ENCODE measurements around the gene ZNF512B.

Gene ZNF512B

GRCh38 chr20:63942969-63943807 is 26.5 kb downstream of the ZNF512B start:
- no peak for DNase-seq (ENCODE audit: low read depth)
- TF ChIP-seq, protein P1, sequence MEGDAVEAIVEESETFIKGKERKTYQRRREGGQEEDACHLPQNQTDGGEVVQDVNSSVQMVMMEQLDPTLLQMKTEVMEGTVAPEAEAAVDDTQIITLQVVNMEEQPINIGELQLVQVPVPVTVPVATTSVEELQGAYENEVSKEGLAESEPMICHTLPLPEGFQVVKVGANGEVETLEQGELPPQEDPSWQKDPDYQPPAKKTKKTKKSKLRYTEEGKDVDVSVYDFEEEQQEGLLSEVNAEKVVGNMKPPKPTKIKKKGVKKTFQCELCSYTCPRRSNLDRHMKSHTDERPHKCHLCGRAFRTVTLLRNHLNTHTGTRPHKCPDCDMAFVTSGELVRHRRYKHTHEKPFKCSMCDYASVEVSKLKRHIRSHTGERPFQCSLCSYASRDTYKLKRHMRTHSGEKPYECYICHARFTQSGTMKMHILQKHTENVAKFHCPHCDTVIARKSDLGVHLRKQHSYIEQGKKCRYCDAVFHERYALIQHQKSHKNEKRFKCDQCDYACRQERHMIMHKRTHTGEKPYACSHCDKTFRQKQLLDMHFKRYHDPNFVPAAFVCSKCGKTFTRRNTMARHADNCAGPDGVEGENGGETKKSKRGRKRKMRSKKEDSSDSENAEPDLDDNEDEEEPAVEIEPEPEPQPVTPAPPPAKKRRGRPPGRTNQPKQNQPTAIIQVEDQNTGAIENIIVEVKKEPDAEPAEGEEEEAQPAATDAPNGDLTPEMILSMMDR (conservative IDR thresholded peaks at IDR 0.05; ENCODE audit: low read length) = no peak
- no peak overlapping the region for H3K4me3 ChIP-seq (ENCODE audit: low read length)

DNA sequence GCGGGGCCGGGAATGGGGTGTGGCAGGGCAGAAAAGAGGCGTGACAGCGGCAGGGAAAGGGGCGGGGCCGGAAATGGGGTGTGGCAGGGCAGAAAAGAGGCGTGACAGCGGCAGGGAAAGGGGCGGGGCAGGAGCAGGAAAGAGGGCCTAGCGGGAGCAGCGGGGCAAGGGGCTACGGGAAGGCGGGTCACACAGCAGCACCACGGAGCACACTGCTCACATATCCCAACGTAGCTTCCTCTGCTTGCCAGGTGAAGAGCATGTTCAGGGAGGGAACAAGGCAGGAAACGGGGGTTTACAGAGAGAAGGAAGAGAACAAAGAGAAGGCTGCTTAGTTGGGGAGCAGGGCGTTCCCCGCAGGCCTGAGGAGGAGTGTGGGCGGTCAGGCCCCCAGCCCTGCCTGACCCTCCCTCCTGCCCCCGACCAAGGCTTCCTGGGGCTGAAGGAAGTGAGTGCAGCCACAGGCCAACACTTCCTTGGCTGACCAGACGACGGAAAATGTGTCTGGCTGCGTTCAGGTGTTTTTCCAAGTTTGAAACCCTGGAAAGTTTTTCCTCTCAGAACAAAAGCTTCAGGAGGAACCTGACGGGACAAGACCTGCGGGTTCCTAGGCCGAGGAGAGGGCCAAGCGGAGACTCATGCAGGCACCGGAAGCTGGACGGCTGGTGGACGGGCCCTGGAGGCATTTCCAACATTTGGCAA is 27.3 kb downstream of the ZNF512B start:
- H3K4me3 ChIP-seq (ENCODE audit: low read length) = no peak overlapping the region
- DNase-seq (ENCODE audit: low read depth) = no peak
- TF ChIP-seq, protein P1 (conservative IDR thresholded peaks at IDR 0.05; ENCODE audit: low read length) = no peak

- no peak overlapping the region for H3K4me3 ChIP-seq (ENCODE audit: low read length)
- TF ChIP-seq, protein P1 (conservative IDR thresholded peaks at IDR 0.05; ENCODE audit: low read length) = no peak
- DNase-seq (ENCODE audit: low read depth) = no peak
These were observed 28.2 kb downstream of the ZNF512B start for GRCh38 chr20:63941282-63942081.

GRCh38 chr20:63940472-63941266 is 29.1 kb downstream of the ZNF512B start:
- TF ChIP-seq, protein P1 (conservative IDR thresholded peaks at IDR 0.05; ENCODE audit: low read length) = no peak
- no peak for DNase-seq (ENCODE audit: low read depth)
- no peak overlapping the region for H3K4me3 ChIP-seq (ENCODE audit: low read length)

DNA sequence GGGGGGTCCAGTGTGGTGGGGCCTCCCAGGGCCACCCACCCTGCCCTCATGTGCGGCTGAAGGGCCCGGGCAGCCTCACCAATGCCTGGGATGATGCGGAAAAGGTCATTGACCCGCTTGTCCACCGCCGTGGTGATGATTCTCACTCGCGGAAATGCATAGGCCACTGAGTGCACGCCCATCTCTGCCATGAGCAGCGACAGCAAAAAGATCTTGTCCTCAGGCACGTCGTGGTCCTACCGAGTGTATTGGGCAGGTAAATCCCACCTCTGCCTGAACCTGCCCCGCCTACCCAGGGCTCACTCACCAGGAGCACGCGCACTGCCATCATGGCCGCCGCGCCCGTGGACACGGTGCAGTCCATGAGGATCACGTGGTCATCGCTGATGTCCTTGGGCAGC is 29.7 kb downstream of the ZNF512B start:
- TF ChIP-seq, protein P1 (conservative IDR thresholded peaks at IDR 0.05; ENCODE audit: low read length) = no peak
- DNase-seq (ENCODE audit: low read depth) = no peak
- no peak overlapping the region for H3K4me3 ChIP-seq (ENCODE audit: low read length)

GRCh38 chr20:63939061-63939935 is 30.4 kb downstream of the ZNF512B start:
- TF ChIP-seq, protein P1 (conservative IDR thresholded peaks at IDR 0.05; ENCODE audit: low read length) = no peak
- no peak overlapping the region for H3K4me3 ChIP-seq (ENCODE audit: low read length)
- DNase-seq (ENCODE audit: low read depth) = no peak

Measured in AG10803 (cell line).